Chondrocyte (in vitro differentiated cells): ENCODE data around the gene FBXW8. TPM values are rescaled to one million over a fixed set of nuclear protein-coding genes. Genes with fewer than 3 reads are reported as not detected.

Experiments
- DNase-seq: peaks from one replicate; pipeline ENCODE4 v3.0.0; 2021; ENCODE audit warnings: mixed read lengths, low spot score
- H3K27ac Mint-ChIP-seq: one replicate; pipeline ENCODE4 v1.8.0; 2021; ENCODE audit warnings: mild to moderate bottlenecking, moderate library complexity, mixed read lengths; ENCODE audit not compliant: unreplicated experiment
- H3K27me3 Mint-ChIP-seq: 2 replicates; pipeline ENCODE4 v1.8.0; 2021; ENCODE audit warnings: low read depth, mixed read lengths
- H3K36me3 Mint-ChIP-seq: 2 replicates; pipeline ENCODE4 v1.8.0; 2021; ENCODE audit warnings: low read depth, mixed read lengths
- H3K4me1 Mint-ChIP-seq: 2 replicates; pipeline ENCODE4 v1.8.0; 2021; ENCODE audit warnings: low read depth, mild to moderate bottlenecking, mixed read lengths
- H3K4me3 Mint-ChIP-seq: one replicate; pipeline ENCODE4 v1.8.0; 2021; ENCODE audit warnings: mild to moderate bottlenecking, moderate library complexity, mixed read lengths; ENCODE audit not compliant: unreplicated experiment
- H3K9me3 Mint-ChIP-seq: 2 replicates; pipeline ENCODE4 v1.8.0; 2021; ENCODE audit warnings: low read depth, mixed read lengths
- long read RNA-seq: library from polyadenylated mRNA; stranded (forward); transcript quantifications from one replicate; pipeline ENCODE4 v2.0.0, GENCODE V29; 2021
- total RNA-seq: library from RNA; stranded (reverse); gene quantifications from 3 replicates; pipeline ENCODE4 v1.2.1, GENCODE V29; 2021
- TF ChIP-seq, protein P1 (sequence below): fragments of 200-600 bp; sonication (generic); IDR thresholded peaks from 2 replicates; pipeline ENCODE4 v1.5.0; 2021; ENCODE audit warnings: antibody characterized with exemption, mild to moderate bottlenecking, moderate library complexity

Gene FBXW8
- total RNA-seq, result 30.3 to 33.7 TPM (median 30.8 TPM) in 3 replicates
- long read RNA-seq, full-length matches to known transcripts, result 25 of 27 reads
- long read RNA-seq, partial matches to known transcripts, result 1 of 27 reads
- long read RNA-seq, other reads (novel, unspliced or antisense), result 1 of 27 reads

- DNase-seq, result peak; percentile 93
- peaks cover 37% of the 10 kb centered on the region for H3K4me1 Mint-ChIP-seq
- H3K27ac Mint-ChIP-seq, result peak within 1 kb of the TSS; percentile 87
- peaks cover 1% of the 10 kb centered on the region for H3K9me3 Mint-ChIP-seq
- TF ChIP-seq, protein P1, sequence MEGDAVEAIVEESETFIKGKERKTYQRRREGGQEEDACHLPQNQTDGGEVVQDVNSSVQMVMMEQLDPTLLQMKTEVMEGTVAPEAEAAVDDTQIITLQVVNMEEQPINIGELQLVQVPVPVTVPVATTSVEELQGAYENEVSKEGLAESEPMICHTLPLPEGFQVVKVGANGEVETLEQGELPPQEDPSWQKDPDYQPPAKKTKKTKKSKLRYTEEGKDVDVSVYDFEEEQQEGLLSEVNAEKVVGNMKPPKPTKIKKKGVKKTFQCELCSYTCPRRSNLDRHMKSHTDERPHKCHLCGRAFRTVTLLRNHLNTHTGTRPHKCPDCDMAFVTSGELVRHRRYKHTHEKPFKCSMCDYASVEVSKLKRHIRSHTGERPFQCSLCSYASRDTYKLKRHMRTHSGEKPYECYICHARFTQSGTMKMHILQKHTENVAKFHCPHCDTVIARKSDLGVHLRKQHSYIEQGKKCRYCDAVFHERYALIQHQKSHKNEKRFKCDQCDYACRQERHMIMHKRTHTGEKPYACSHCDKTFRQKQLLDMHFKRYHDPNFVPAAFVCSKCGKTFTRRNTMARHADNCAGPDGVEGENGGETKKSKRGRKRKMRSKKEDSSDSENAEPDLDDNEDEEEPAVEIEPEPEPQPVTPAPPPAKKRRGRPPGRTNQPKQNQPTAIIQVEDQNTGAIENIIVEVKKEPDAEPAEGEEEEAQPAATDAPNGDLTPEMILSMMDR, result no peak
- H3K4me3 Mint-ChIP-seq, result peak within 1 kb of the TSS; percentile 89
- H3K36me3 Mint-ChIP-seq, result peaks cover 3% of the 10 kb centered on the region
- peaks cover 1% of the 10 kb centered on the region for H3K27me3 Mint-ChIP-seq
These were observed at the start of gene FBXW8 for GRCh38 chr12:116910645-116911451. Gene FBXW8 (plus strand): TSS chr12:116910950. CDS start chr12:116911038, 88 bp downstream.

DNA sequence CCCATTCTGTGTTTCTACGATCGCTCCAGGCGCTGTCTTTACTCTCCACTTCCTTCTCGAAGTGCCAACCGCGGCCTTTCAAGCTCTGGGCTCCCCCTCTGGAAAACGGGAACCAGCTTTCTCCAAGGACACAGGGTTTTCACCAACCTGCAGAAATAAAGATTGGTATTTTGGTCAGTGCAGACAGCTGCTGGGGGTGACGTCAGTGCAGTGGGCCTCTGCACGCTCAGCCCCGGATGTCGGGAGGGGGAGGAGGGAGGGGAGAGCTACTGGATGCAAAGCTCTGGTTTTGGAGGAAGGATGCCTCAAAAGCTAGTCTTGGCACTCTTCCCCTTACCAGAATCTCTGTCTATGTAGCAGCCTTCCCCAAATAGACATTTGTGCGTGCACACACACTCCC is 49.4 kb upstream of the FBXW8 start:
- TF ChIP-seq, protein P1, result no peak
- Mint-ChIP-seq H3K27me3 (peaks cover 10% of the 10 kb centered on the region), H3K27ac (peak overlapping the region; percentile 83), H3K9me3 (no peaks in the 10 kb centered on the region), H3K4me3 (peak overlapping the region; percentile 44), H3K36me3 (no peaks in the 10 kb centered on the region), H3K4me1 (peaks cover 50% of the 10 kb centered on the region)
- no peak for DNase-seq

DNA sequence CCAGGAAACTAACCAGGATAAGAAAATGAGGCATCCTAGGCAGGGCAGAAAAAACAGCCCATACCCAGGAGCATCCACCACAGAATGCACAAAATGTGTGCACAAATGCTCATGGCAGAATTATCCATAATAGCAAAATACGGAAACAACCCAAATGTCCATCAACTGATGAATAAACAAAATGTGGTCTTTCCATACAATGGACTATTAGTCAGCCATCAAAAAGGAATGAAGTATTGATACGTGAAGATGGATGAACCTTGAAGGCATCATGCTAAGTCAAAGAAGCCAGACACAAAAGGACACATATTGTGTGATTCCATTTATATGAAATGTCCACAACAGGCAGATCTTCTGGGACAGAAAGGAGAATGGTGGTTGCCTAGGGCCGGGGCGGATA is 48.6 kb upstream of the FBXW8 start:
- Mint-ChIP-seq H3K27me3 (peaks cover 10% of the 10 kb centered on the region), H3K36me3 (no peaks in the 10 kb centered on the region), H3K4me3 (no peak overlapping the region), H3K27ac (peak overlapping the region; percentile 24), H3K9me3 (no peaks in the 10 kb centered on the region), H3K4me1 (peaks cover 55% of the 10 kb centered on the region)
- TF ChIP-seq, protein P1, result no peak
- DNase-seq, result no peak

- DNase-seq, result no peak
- peaks cover 4% of the 10 kb centered on the region for H3K27me3 Mint-ChIP-seq
- peak overlapping the region; percentile 63 for H3K27ac Mint-ChIP-seq
- TF ChIP-seq, protein P1, result peak; percentile 73
- peaks cover 52% of the 10 kb centered on the region for H3K4me1 Mint-ChIP-seq
- H3K4me3 Mint-ChIP-seq, result no peak overlapping the region
- H3K36me3 Mint-ChIP-seq, result no peaks in the 10 kb centered on the region
- H3K9me3 Mint-ChIP-seq, result no peaks in the 10 kb centered on the region
These were observed 47.4 kb upstream of the FBXW8 start for GRCh38 chr12:116863275-116863767.

DNA sequence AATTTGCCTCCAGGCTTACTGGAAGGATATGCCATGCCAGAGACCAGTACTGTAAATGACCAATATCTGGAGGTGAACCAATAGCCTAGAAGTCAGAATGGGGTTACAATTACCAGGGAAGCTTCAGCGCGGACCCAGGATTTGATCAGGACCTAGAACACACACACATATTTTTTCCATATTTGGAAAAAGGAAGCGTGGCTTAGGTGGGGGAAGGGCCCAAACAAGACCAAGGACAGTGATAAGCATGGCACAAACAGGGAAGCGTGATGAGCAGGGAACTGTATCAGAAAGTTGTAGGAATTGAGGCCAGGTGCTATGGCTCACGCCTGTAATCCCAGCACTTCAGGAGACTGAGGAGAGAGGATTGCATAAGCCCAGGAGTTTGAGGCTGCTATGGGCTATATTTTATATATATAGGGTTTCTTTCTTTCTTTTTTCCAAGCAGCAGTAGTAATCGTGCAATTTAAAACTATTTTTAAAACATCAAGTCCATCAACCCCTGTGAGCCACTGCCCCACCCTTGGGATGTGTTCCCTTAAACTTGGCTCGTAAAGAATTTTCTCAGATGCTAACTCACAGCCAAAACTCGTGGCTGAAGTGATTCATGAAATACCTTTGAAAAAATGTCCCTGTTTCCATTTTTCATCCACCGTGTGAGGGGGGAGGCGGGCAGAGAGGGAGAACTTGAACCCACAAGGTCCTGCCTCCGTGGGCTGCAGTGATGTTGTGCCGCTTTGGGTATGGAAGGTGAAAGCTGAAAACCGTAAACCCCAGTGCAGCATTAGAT is 46.2 kb upstream of the FBXW8 start:
- Mint-ChIP-seq H3K4me1 (peaks cover 52% of the 10 kb centered on the region), H3K27ac (peak overlapping the region; percentile 86), H3K4me3 (no peak overlapping the region), H3K36me3 (no peaks in the 10 kb centered on the region), H3K27me3 (no peaks in the 10 kb centered on the region), H3K9me3 (no peaks in the 10 kb centered on the region)
- no peak for DNase-seq
- TF ChIP-seq, protein P1, result no peak
